Neural cell (in vitro differentiated cells): ENCODE data around the gene EXOC4. TPM values are rescaled to one million over a fixed set of nuclear protein-coding genes. Genes with fewer than 3 reads are reported as not detected.

ENCODE experiments used
- H2AFZ ChIP-seq: fragments of 200-600, 300-800 bp; sonication (generic), shearing (Covaris generic); 2 replicates; pipeline ENCODE4 v1.6.0; 2014; ENCODE audit warnings: low read depth, mild to moderate bottlenecking, antibody characterized with exemption, low read length, moderate library complexity
- H3F3A ChIP-seq: fragments of 200-600 bp; shearing (Covaris generic); 2 replicates; pipeline ENCODE4 v1.6.1; 2016; ENCODE audit warnings: mild to moderate bottlenecking, moderate library complexity, mixed read lengths, antibody characterized with exemption, low read length; ENCODE audit not compliant: insufficient read depth, poor library complexity, severe bottlenecking
- H3K27ac ChIP-seq: fragments of 200-600, 300-800 bp; sonication (generic), shearing (Covaris generic); 2 replicates; pipeline ENCODE4 v1.5.1; 2014; ENCODE audit warnings: mild to moderate bottlenecking, low read length, moderate library complexity
- H3K27me3 ChIP-seq: fragments of 300-800, 200-600 bp; sonication (generic), shearing (Covaris generic); 2 replicates; pipeline ENCODE4 v1.6.0; 2014; ENCODE audit warnings: mild to moderate bottlenecking, low read depth, low read length, moderate library complexity; ENCODE audit not compliant: insufficient read depth
- H3K36me3 ChIP-seq: fragments of 300-800, 200-600 bp; sonication (generic), shearing (Covaris generic); 2 replicates; pipeline ENCODE4 v1.5.1; 2014; ENCODE audit warnings: mild to moderate bottlenecking, antibody characterized with exemption, low read length, moderate library complexity; ENCODE audit not compliant: insufficient read depth
- H3K4me2 ChIP-seq: fragments of 300-800, 200-600 bp; sonication (generic), shearing (Covaris generic); 2 replicates; pipeline ENCODE4 v1.6.0; 2014; ENCODE audit warnings: mild to moderate bottlenecking, low read length
- H3K4me3 ChIP-seq: fragments of 300-800, 200-600 bp; sonication (generic), shearing (Covaris generic); 2 replicates; pipeline ENCODE4 v1.5.1; 2014; ENCODE audit warnings: mild to moderate bottlenecking, low read length, moderate library complexity
- H3K79me2 ChIP-seq: fragments of 200-600 bp; shearing (Covaris generic); replicated peaks from 2 replicates; pipeline ENCODE4 v1.6.0; 2014; ENCODE audit warnings: mild to moderate bottlenecking, low read length, moderate library complexity; ENCODE audit not compliant: insufficient read depth
- H3K9ac ChIP-seq: fragments of 300-800, 200-600 bp; sonication (generic), shearing (Covaris generic); 2 replicates; pipeline ENCODE4 v1.6.1; 2016; ENCODE audit warnings: mild to moderate bottlenecking, low read length, mixed read lengths
- H3K9me2 ChIP-seq: fragments of 200-600 bp; shearing (Covaris generic); 2 replicates; pipeline ENCODE4 v1.6.1; 2016; ENCODE audit warnings: mild to moderate bottlenecking, low read length, mixed read lengths; ENCODE audit not compliant: insufficient read depth
- H3K9me3 ChIP-seq: fragments of 200-600, 300-800 bp; sonication (generic), shearing (Covaris generic); 2 replicates; pipeline ENCODE4 v1.6.1; 2016; ENCODE audit warnings: mild to moderate bottlenecking, mixed run types, low read length, moderate library complexity, mixed read lengths
- H4K20me1 ChIP-seq: fragments of 200-600 bp; shearing (Covaris generic); 2 replicates; pipeline ENCODE4 v1.6.1; 2016; ENCODE audit warnings: mild to moderate bottlenecking, mixed run types; ENCODE audit not compliant: insufficient read depth
- CTCF ChIP-seq: fragments of 450-650 bp; IDR thresholded peaks from 2 replicates; pipeline ENCODE4 v1.5.1; 2014; ENCODE audit warnings: antibody characterized with exemption, mild to moderate bottlenecking, moderate library complexity; ENCODE audit not compliant: poor library complexity, severe bottlenecking
- EP300 ChIP-seq: fragments of 450-650 bp; conservative IDR thresholded peaks from 2 replicates; pipeline ENCODE4 v1.6.1; 2014; ENCODE audit warnings: antibody characterized with exemption, mild to moderate bottlenecking, moderate library complexity; ENCODE audit not compliant: poor library complexity, severe bottlenecking
- EZH2 ChIP-seq: fragments of 200-600, 300-800 bp; shearing (Covaris generic), sonication (generic); IDR thresholded peaks from 2 replicates; pipeline ENCODE4 v1.6.1; 2014; ENCODE audit warnings: antibody characterized with exemption, low read length, borderline replicate concordance, mild to moderate bottlenecking; ENCODE audit not compliant: insufficient read depth, poor library complexity, severe bottlenecking
- MXI1 ChIP-seq: fragments of 450-650 bp; conservative IDR thresholded peaks from 2 replicates; pipeline ENCODE4 v1.6.1; 2014; ENCODE audit warnings: antibody characterized with exemption, mild to moderate bottlenecking; ENCODE audit not compliant: poor library complexity, severe bottlenecking
- POLR2AphosphoS5 ChIP-seq: IDR thresholded peaks from 2 replicates; pipeline ENCODE4 v1.6.1; 2012
- RAD21 ChIP-seq: fragments of 450-650 bp; conservative IDR thresholded peaks from 2 replicates; pipeline ENCODE4 v1.6.1; 2014; ENCODE audit warnings: antibody characterized with exemption, mild to moderate bottlenecking, moderate library complexity
- REST ChIP-seq: IDR thresholded peaks from 2 replicates; pipeline ENCODE4 v1.6.1; 2012; ENCODE audit warnings: borderline replicate concordance
- SMC3 ChIP-seq: fragments of 450-650 bp; conservative IDR thresholded peaks from 2 replicates; pipeline ENCODE4 v1.6.1; 2014; ENCODE audit warnings: antibody characterized with exemption, mild to moderate bottlenecking, moderate library complexity; ENCODE audit not compliant: poor library complexity
- TAF1 ChIP-seq: IDR thresholded peaks from 2 replicates; pipeline ENCODE4 v1.6.1; 2012; ENCODE audit warnings: low read depth
- polyA plus RNA-seq: library from polyadenylated mRNA; depleted of rRNA; stranded (reverse); fragments of >200 nt; gene quantifications from 2 replicates; pipeline ENCODE4 v1.2.3, GENCODE V29; 2014

EXOC4 gene
- polyA plus RNA-seq, 1 donor from 2014 or later = 36.5 TPM

- no peak overlapping the region for H3K4me3 ChIP-seq
- H2AFZ ChIP-seq = no peak overlapping the region
- H3K79me2 ChIP-seq = no peaks in the 10 kb centered on the region
- H3K9me2 ChIP-seq = no peaks in the 10 kb centered on the region
- H3K9me3 ChIP-seq = no peaks in the 10 kb centered on the region
- H3F3A ChIP-seq = no peaks in the 10 kb centered on the region
- no peaks in the 10 kb centered on the region for H3K36me3 ChIP-seq
- TF ChIP-seq TAF1 = no peak
- no peak for TF ChIP-seq CTCF
- TF ChIP-seq MXI1 = no peak
- TF ChIP-seq SMC3 = no peak
- no peak for TF ChIP-seq EP300
- no peak for TF ChIP-seq EZH2
- TF ChIP-seq POLR2AphosphoS5 = no peak
- no peak for TF ChIP-seq REST
- no peak for TF ChIP-seq RAD21
- no peaks in the 10 kb centered on the region for H4K20me1 ChIP-seq
- H3K9ac ChIP-seq = no peak overlapping the region
- no peaks in the 10 kb centered on the region for H3K27me3 ChIP-seq
- H3K27ac ChIP-seq = no peak overlapping the region
- no peak overlapping the region for H3K4me2 ChIP-seq
Observed at GRCh38 chr7:133761443-133761842, 508.6 kb downstream of the EXOC4 start.

GRCh38 chr7:133763076-133763640, 510.3 kb downstream of the EXOC4 start:
- no peak for TF ChIP-seq REST
- no peaks in the 10 kb centered on the region for H3F3A ChIP-seq
- no peak overlapping the region for H3K4me2 ChIP-seq
- no peaks in the 10 kb centered on the region for H3K9me2 ChIP-seq
- no peaks in the 10 kb centered on the region for H3K27me3 ChIP-seq
- no peak overlapping the region for H3K9ac ChIP-seq
- H3K27ac ChIP-seq = no peak overlapping the region
- no peaks in the 10 kb centered on the region for H3K79me2 ChIP-seq
- no peaks in the 10 kb centered on the region for H4K20me1 ChIP-seq
- H3K4me3 ChIP-seq = no peak overlapping the region
- H2AFZ ChIP-seq = no peak overlapping the region
- no peaks in the 10 kb centered on the region for H3K36me3 ChIP-seq
- no peaks in the 10 kb centered on the region for H3K9me3 ChIP-seq
